H1 (cell line): ENCODE results near the gene TCEAL1. TPM values are rescaled to one million over a fixed set of nuclear protein-coding genes. Genes with fewer than 3 reads are reported as not detected.
"Not testable (repeated sequence)": the region's sequence is repeated elsewhere in the genome, so short reads cannot be mapped to it uniquely, and the experiment has no call there.

Experiments used
- CTCF ChIA-PET: fragments of 300-600 bp; sonication (Branson Sonifier 250); formaldehyde crosslinking; loops from one replicate; lab custom pipeline; 2021; ENCODE audit not compliant: partially characterized antibody; lab: Charles Lee
- POLR2A ChIA-PET: fragments of 300-600 bp; sonication (Branson Sonifier 250); formaldehyde crosslinking; loops from one replicate; lab custom pipeline; 2021; ENCODE audit warnings: inconsistent platforms; ENCODE audit not compliant: partially characterized antibody; lab: Charles Lee
- DNase-seq, 2 experiments: peaks; one replicate each; pipeline versions ENCODE4 v3.0.0 to v3.0.0-alpha.2; 2010 to 2022; ENCODE audit warnings: low spot score in 2 of 2, low read depth in 1 of 2, mixed read lengths in 1 of 2
- FAIRE-seq: peaks from 2 replicates; lab custom pipeline; 2011; peaks lifted over from hg19 to GRCh38; lab: Jason Lieb, UNC
- H2AFZ ChIP-seq: 2 replicates; pipeline ENCODE4 v1.8.1; 2012; ENCODE audit warnings: low read length, inconsistent platforms
- H2AK5ac ChIP-seq: 2 replicates; pipeline ENCODE4 v1.6.1; 2013; ENCODE audit warnings: low read depth, low read length
- H2BK120ac ChIP-seq: replicated peaks from 2 replicates; pipeline ENCODE3; 2013; ENCODE audit warnings: low read depth, low read length, inconsistent platforms
- H2BK12ac ChIP-seq: 2 replicates; pipeline ENCODE4 v1.6.1; 2013; ENCODE audit warnings: low read depth, low read length
- H2BK15ac ChIP-seq: 2 replicates; pipeline ENCODE4 v1.6.1; 2013; ENCODE audit warnings: low read length
- H2BK20ac ChIP-seq: 2 replicates; pipeline ENCODE4 v1.6.1; 2013; ENCODE audit warnings: low read length
- H2BK5ac ChIP-seq: 2 replicates; pipeline ENCODE4 v1.6.1; 2013; ENCODE audit warnings: low read depth, low read length
- H3K14ac ChIP-seq: 2 replicates; pipeline ENCODE4 v1.6.1; 2013; ENCODE audit warnings: inconsistent platforms; ENCODE audit not compliant: insufficient read length
- H3K18ac ChIP-seq: 2 replicates; pipeline ENCODE4 v1.6.1; 2013; ENCODE audit warnings: low read length; ENCODE audit errors: extremely low read depth
- H3K23ac ChIP-seq: 2 replicates; pipeline ENCODE4 v1.6.1; 2013; ENCODE audit warnings: inconsistent platforms; ENCODE audit not compliant: insufficient read length
- H3K23me2 ChIP-seq: 2 replicates; pipeline ENCODE4 v1.6.1; 2013; ENCODE audit warnings: low read depth, low read length
- H3K27ac ChIP-seq: 2 replicates; pipeline ENCODE4 v1.6.1; 2011; ENCODE audit warnings: low read depth, low read length, inconsistent platforms
- H3K27me3 ChIP-seq, 4 experiments: replicated peaks in 1 of 4; 1 replicate in 1 of 4; 2 replicates in 3 of 4; pipeline versions ENCODE4 v1.6.1 to v1.8.1; 2011 to 2013; ENCODE audit warnings: low read length in 3 of 4, mild to moderate bottlenecking in 3 of 4, inconsistent platforms in 2 of 4, mixed read lengths in 2 of 4, moderate library complexity in 1 of 4; ENCODE audit not compliant: control insufficient read depth in 3 of 4, insufficient read depth in 3 of 4; ENCODE audit errors: extremely low read depth in 1 of 4
- H3K36me3 ChIP-seq, 4 experiments: 2 replicates each; pipeline versions ENCODE4 v1.6.1 to v1.8.1; 2011 to 2013; ENCODE audit warnings: mild to moderate bottlenecking in 4 of 4, low read length in 3 of 4, moderate library complexity in 2 of 4, control low read depth in 1 of 4, inconsistent platforms in 1 of 4; ENCODE audit not compliant: insufficient read depth in 4 of 4, control insufficient read depth in 2 of 4
- H3K4ac ChIP-seq: replicated peaks from 2 replicates; pipeline ENCODE3; 2013; ENCODE audit warnings: low read length, low read depth, mixed read lengths, inconsistent platforms; ENCODE audit not compliant: insufficient read length
- H3K4me1 ChIP-seq, 4 experiments: replicated peaks in 1 of 4; 1 replicate in 1 of 4; 2 replicates in 3 of 4; pipeline versions ENCODE4 v1.6.1 to v1.8.1; 2011 to 2013; ENCODE audit warnings: low read length in 3 of 4, inconsistent platforms in 2 of 4, mixed read lengths in 1 of 4; ENCODE audit not compliant: insufficient read depth in 4 of 4, control insufficient read depth in 3 of 4
- H3K4me2 ChIP-seq, 2 experiments: 2 replicates each; pipeline versions ENCODE4 v1.6.1 to v1.8.1; 2011 to 2013; ENCODE audit warnings: low read depth in 2 of 2, low read length in 2 of 2, control low read depth in 1 of 2, inconsistent platforms in 1 of 2, mild to moderate bottlenecking in 1 of 2; ENCODE audit not compliant: insufficient read depth in 1 of 2
- H3K4me3 ChIP-seq, 4 experiments: fragments of 200-600, 300-600 bp in 1 of 4; sonication (generic), shearing (Covaris generic), sonication (Bioruptor Twin) in 1 of 4; 2 replicates each; pipeline versions ENCODE4 v1.5.1 to v1.8.1; 2011 to 2016; ENCODE audit warnings: low read length in 4 of 4, low read depth in 3 of 4, control low read depth in 2 of 4, inconsistent platforms in 2 of 4, mild to moderate bottlenecking in 2 of 4, mixed read lengths in 1 of 4, moderate library complexity in 1 of 4; ENCODE audit not compliant: insufficient read depth in 2 of 4; ENCODE audit errors: extremely low read depth in 1 of 4
- H3K56ac ChIP-seq: replicated peaks from 2 replicates; pipeline ENCODE3; 2013; ENCODE audit warnings: low read depth, mild to moderate bottlenecking, mixed read lengths, low read length, inconsistent platforms; ENCODE audit not compliant: insufficient read length
- H3K79me1 ChIP-seq: 2 replicates; pipeline ENCODE4 v1.6.1; 2013; ENCODE audit warnings: low read depth, low read length, control low read depth
- H3K79me2 ChIP-seq, 2 experiments: 2 replicates each; pipeline versions ENCODE4 v1.6.1 to v1.8.1; 2012 to 2013; ENCODE audit warnings: low read length in 2 of 2, mild to moderate bottlenecking in 2 of 2, inconsistent platforms in 1 of 2; ENCODE audit not compliant: insufficient read depth in 2 of 2, control insufficient read depth in 1 of 2
- H3K9ac ChIP-seq, 4 experiments: replicated peaks in 1 of 4; 1 replicate in 1 of 4; 2 replicates in 3 of 4; pipeline versions ENCODE4 v1.6.1 to v1.8.1; 2011 to 2013; ENCODE audit warnings: low read depth in 3 of 4, low read length in 3 of 4, control low read depth in 2 of 4, mild to moderate bottlenecking in 2 of 4, moderate library complexity in 2 of 4, inconsistent platforms in 1 of 4; ENCODE audit errors: extremely low read depth in 1 of 4
- H3K9me3 ChIP-seq, 2 experiments: 2 replicates each; pipeline versions ENCODE4 v1.6.1 to v1.8.1; 2012 to 2013; ENCODE audit warnings: mild to moderate bottlenecking in 2 of 2, moderate library complexity in 2 of 2, control low read depth in 1 of 2, inconsistent platforms in 1 of 2, low read depth in 1 of 2, low read length in 1 of 2, mixed read lengths in 1 of 2; ENCODE audit not compliant: insufficient read depth in 2 of 2
- H4K20me1 ChIP-seq, 2 experiments: replicated peaks in 1 of 2; 2 replicates each; pipeline versions ENCODE3 to v1.8.1; 2011 to 2013; ENCODE audit warnings: inconsistent platforms in 2 of 2, low read length in 2 of 2, mild to moderate bottlenecking in 1 of 2; ENCODE audit not compliant: insufficient read depth in 2 of 2, control insufficient read depth in 1 of 2
- H4K5ac ChIP-seq: 2 replicates; pipeline ENCODE4 v1.6.1; 2013; ENCODE audit warnings: low read length, low read depth, mixed read lengths, inconsistent platforms; ENCODE audit not compliant: insufficient read length
- H4K8ac ChIP-seq: 2 replicates; pipeline ENCODE4 v1.8.0; 2013; ENCODE audit warnings: mild to moderate bottlenecking, moderate library complexity, low read length, inconsistent platforms; ENCODE audit not compliant: insufficient read depth; ENCODE audit errors: extremely low read depth
- H4K91ac ChIP-seq: replicated peaks from 2 replicates; pipeline ENCODE3; 2013; ENCODE audit warnings: low read length, mixed read lengths, inconsistent platforms; ENCODE audit not compliant: insufficient read length
- WGBS, 2 experiments: shearing (Covaris generic) in 1 of 2; methylation state at CpG; one replicate each; pipeline versions ENCODE4 v1.1.6 to v1.1.7; 2013 to 2015; ENCODE audit warnings: low lambda C conversion rate in 2 of 2, mixed read lengths in 2 of 2, inconsistent platforms in 1 of 2, low coverage in 1 of 2, missing lambda C conversion rate in 1 of 2; ENCODE audit not compliant: insufficient replicate concordance in 2 of 2, insufficient coverage in 1 of 2, insufficient read length in 1 of 2; ENCODE audit errors: extremely low coverage in 1 of 2, missing lambda C conversion rate in 1 of 2; 5-methylcytosine and 5-hydroxymethylcytosine counted together
- polyA plus RNA-seq, 7 experiments: library from polyadenylated mRNA; depleted of rRNA in 3 of 7; stranded (reverse) in 5 of 7; unstranded in 2 of 7; fragments of >200 nt in 5 of 7; fragments of 200-250 nt in 2 of 7; gene quantifications; 1 replicate in 5 of 7; 2 replicates in 1 of 7; 4 replicates in 1 of 7; pipeline versions ENCODE4 v1.2.1 to v1.2.3, GENCODE V29; 2011 to 2013; ENCODE audit warnings: missing spikeins in 2 of 7, mixed read lengths in 2 of 7
- total RNA-seq: library from RNA; stranded (reverse); fragmentation: NEBNext Ultra II Directional; extraction: Animal tissue kit (Norgen Biotek cat#: 25700); gene quantifications from 2 replicates; pipeline ENCODE4 v1.2.1, GENCODE V29; 2021

The TCEAL1 gene
- total and polyA plus RNA-seq, 2 of the 8 experiments (the other 6 are each of a cell fraction or from before 2014, with no cell fraction given) = 3.9 to 4.1 TPM

DNA sequence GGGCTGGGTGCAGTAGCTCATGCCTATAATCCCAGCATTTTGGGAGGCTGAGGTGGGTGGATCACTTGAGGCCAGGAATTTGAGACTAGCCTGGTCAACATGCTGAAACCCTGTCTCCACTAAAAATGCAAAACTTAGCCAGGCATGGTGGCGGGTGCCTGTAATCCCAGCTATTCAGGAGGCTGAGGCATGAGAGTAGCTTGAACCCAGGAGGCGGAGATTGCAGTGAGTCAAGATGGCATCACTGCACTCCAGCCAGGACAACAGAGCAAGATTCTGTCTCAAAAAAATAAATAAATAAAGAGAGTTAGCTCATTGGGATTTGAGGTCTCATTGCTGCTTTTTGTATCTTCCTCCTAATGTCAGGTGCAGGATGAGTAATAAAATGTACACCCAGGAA is 28.3 kb downstream of the TCEAL1 start:
- not testable (repeated sequence) for H4K8ac ChIP-seq, H3K79me1 ChIP-seq, H3K4me3 ChIP-seq, H2AK5ac ChIP-seq, H4K20me1 ChIP-seq, H3K14ac ChIP-seq, H2BK5ac ChIP-seq, H2BK20ac ChIP-seq, H2BK15ac ChIP-seq, H3K79me2 ChIP-seq, H3K23me2 ChIP-seq, H4K91ac ChIP-seq, H3K4ac ChIP-seq, H3K9ac ChIP-seq, H3K27me3 ChIP-seq, H2BK12ac ChIP-seq, H4K5ac ChIP-seq, H2BK120ac ChIP-seq, DNase-seq, H3K9me3 ChIP-seq, H3K27ac ChIP-seq, H2AFZ ChIP-seq, FAIRE-seq, H3K18ac ChIP-seq, H3K23ac ChIP-seq, H3K4me2 ChIP-seq, H3K36me3 ChIP-seq, H3K56ac ChIP-seq, H3K4me1 ChIP-seq
- POLR2A ChIA-PET = interaction anchor here (1.6 kb wide), 1 partner anchor 28 kb away, joined by 6 read pairs; no protein-coding TSS in a partner anchor
- WGBS, 2 experiments = no CpG with 5 or more reads among the region's 2 CpGs
- CTCF ChIA-PET = interaction anchor here (1.8 kb wide), 1 partner anchor 27 kb away, joined by 5 read pairs; no protein-coding TSS in a partner anchor
